HG03095 (cell line): Measurements from ENCODE around the gene SLC15A3.

Experiments
- ATAC-seq: cut with Tn5 transposase; IDR thresholded peaks from one replicate; pipeline ENCODE4 v1.9.1; 2021; ENCODE audit warnings: moderate library complexity; ENCODE audit not compliant: unreplicated experiment

The SLC15A3 gene

DNA sequence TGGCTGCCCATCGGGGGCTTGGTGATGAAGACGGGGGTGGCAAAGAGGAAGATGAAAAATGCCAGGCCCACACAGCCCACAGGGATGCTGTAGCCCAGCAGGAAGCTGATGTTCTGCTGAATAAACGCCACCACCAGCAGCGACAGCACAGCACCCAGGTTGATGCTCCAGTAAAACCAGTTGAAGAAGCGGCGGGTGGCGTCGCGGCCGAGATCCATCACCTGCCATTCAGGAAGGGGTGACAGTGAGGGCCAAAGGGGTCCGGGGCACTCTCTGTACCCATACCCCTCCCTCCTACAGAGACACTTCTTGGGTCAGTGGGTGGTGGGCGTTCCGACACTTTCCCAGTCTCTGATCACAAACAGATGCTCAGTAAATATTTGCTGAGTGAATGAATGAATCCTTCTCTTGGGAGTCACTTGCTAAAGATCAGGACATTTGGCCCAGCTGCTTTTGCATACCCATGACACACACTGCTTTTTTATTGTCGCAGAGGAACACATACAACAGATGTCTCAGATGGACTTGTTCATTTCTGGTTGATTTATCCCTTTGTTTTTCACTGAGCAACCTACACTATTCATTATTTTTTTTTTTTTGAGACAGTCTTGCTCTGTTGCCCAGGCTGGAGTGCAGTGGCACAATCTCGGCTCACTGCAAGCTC, 5.2 kb downstream of the SLC15A3 start:
- ATAC-seq, result no peak

DNA sequence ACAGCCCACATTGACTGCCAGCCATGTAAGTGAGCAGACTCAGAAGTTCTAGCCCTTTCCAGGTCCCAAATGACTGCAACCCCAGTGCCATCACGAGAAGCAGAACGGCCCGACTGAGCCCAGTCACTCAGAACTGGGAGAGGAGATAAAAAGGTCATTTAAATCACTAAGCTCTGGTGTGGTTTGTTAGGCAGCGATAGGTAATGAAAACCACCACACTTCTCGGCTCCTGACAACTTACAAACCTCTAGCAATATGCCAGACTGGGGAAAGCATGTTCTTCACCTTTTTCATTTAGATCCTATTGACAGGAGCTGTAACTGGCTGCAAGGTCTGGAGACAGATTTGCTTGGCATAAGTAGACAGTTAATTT, 6.7 kb downstream of the SLC15A3 start:
- no peak for ATAC-seq

DNA sequence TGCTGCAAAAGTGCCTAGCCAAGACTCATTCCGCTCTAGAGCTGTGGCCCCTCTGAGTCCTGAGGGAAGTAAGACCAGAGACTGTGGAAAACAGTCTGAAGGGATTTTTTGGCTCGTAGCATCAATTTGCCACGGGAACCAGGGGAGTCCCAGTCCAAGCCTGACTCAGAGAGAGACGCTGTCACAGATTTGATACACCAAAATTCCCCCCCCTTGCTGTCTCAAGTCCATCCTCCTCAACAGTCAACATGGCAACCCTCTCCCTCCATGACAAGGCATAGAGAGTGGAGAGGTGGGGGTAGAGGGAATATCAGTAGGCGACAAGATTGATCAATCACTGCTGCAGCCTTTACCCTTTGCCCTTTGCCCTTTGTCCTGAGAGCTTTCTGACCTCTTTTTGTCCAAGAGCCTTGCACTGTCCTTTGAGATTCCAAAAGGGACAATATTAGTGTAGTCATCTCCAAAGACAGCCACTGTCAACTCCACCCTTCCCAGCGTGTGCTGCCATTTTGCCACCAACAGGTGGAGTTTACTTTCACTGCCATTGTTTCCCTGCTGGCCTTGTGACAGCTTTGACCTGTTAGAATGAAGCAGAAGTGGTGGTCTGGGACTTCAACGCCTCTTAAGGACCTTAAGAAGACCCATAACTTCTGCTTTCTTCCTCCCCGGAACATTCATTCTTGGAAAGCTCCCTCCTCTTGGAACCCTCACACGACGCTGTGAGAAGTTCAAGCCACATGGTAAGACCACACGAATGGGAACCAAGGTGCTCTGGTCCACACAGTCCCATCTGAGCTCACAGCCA, 7.3 kb downstream of the SLC15A3 start:
- no peak for ATAC-seq

- ATAC-seq, result no peak
These were observed 8.9 kb downstream of the SLC15A3 start for GRCh38 chr11:60942970-60943565.

- ATAC-seq, result no peak
These were observed 9.8 kb downstream of the SLC15A3 start for GRCh38 chr11:60942219-60942618.

DNA sequence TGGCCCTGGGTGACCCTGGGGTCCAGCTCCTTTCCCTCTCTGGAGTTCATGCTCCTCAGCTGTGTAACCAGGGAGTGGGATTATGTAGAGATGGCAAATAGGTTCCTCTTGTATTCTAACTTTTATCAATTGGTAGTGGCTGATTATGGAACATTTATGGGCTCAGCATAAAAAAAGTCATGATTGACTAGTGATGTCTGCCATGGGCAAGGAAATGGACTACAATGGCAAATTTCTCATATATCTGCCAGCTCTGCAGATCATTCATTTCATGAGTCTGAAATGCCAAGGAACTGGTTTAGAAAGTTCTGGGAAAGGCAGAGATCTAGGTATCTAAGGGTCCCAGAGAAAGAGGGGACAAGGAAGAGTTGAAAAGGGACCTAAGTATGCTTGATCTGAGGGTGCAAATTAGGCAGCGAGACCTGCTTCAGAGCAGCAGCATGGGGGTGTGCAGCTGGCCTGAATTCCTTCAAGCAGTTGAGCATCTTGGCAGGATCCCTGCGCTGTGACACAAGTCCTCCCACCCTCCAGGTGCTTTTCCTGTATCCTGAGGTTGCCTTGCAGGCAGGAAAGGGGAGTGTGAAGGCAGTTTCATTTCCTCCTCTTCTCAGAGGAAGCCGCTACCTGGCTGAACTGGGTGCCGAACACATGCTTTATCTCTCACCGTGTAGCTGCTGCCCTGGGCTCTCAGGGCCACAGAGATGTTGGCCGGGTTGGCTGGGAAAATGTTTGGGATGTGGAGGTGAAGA, 10.4 kb downstream of the SLC15A3 start:
- ATAC-seq, result no peak

GRCh38 chr11:60939855-60940254, 12.1 kb downstream of the SLC15A3 start:
- no peak for ATAC-seq

DNA sequence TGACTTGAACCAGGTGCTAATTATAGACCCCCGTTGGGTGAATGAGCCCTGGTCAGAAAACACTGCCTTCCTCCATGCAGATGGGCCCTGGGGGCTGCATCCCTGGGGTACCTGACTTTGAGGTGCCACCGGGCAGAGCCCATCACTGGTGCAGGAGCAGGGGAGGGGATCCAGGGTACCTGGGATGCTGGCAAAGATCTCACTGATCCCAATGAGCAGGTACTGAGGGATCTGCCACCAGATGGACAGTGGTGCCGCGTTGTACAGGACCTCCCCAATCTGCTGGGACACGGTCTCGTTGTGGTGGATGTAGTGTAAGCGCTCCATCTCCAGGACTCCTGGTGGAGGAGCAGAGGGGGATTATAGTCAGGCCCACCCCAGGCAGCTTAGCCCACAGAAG, 12.7 kb downstream of the SLC15A3 start:
- ATAC-seq, result no peak

DNA sequence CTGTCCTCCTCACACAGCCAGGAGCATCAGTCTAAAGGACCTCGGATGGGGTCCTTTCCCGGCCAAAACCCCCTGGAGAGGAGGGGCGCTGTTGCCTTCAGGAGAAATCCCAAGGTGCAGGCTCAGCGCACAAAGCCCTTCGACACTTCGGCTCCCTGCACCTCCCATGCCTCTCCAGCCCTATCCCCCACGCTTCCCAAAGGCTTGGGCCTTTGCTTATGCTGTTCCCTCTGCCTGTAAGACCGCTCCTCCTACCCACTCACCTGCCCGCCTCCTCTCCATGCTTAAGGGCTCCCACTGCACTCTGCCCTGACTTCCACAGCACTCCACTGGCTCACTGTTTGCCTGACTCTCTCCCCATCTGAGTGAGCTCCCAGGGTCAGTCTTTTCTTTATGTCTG, 13.5 kb downstream of the SLC15A3 start:
- ATAC-seq, result no peak

DNA sequence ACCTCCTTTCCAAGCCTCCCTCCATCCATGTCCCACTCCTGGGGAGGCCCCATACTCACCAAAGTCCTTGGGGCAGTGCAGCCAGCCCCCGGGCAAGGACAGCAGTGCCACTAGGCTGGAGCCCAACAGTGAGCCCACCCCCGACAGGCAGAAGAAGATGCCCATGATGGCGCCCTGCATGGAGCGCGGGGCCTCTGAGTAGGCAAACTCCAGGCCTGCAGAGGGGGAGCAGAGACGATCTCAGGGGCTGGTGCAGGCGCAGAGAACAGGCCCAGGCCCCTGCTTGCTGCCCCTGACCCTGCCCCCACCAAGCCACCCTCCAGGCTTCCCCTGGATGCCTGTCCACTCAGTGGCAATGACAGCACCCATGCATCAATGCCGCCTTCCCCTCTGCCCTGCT, 14.2 kb downstream of the SLC15A3 start:
- no peak for ATAC-seq

- ATAC-seq, result no peak
These were observed 14.8 kb downstream of the SLC15A3 start for GRCh38 chr11:60937144-60937527.

DNA sequence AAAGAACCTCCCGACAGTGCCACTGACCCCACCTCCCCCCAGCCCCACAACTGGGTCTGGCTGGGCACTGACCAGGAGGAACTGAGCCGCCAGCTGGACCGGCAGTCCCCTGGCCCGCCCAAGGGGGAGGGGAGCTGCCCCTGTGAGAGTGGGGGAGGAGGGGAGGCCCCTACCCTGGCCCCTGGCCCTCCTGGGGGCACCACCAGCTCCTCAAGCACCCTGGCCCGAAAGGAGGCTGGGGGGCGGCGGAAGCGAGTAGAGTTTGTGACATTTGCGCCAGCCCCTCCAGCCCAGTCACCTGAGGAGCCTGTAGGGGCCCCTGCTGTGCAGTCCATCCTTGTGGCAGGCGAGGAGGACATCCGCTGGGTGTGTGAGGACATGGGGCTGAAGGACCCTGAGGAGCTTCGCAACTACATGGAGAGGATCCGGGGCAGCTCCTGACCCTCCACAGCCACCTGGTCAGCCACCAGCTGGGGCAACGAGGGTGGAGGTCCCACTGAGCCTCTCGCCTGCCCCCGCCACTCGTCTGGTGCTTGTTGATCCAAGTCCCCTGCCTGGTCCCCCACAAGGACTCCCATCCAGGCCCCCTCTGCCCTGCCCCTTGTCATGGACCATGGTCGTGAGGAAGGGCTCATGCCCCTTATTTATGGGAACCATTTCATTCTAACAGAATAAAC, 15.4 kb downstream of the SLC15A3 start:
- ATAC-seq, result no peak

DNA sequence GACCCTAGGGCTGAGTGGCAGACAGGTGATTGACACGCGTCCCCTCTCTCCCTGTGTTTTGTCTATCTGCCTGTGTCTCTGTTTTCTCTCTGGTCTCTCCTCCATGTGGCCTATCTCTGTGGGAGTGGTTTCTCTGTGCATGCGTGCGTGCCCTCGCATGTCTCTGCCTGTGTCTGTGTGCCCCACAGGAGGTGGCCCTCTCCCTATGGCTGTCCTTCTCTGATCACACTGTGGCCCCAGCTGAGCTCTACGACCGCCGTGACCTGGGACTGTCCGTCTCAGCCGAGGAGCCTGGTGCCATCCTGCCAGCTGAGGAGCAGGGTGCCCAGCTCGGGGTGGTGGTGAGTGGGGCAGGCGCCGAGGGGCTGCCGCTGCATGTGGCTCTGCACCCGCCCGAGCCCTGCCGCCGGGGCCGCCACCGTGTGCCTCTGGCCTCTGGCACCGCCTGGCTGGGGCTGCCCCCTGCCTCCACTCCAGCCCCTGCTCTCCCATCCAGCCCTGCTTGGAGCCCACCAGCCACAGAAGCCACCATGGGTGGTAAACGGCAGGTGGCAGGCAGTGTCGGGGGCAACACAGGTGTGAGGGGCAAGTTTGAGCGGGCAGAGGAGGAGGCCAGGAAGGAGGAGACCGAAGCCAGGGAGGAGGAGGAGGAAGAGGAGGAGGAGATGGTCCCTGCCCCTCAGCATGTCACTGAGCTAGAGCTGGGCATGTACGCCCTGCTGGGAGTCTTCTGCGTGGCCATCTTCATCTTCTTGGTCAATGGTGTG, 16.1 kb downstream of the SLC15A3 start:
- no peak for ATAC-seq

- ATAC-seq, result no peak
These were observed 17.0 kb downstream of the SLC15A3 start for GRCh38 chr11:60934790-60935605.

GRCh38 chr11:60934124-60934789, 17.7 kb downstream of the SLC15A3 start:
- no peak for ATAC-seq

GRCh38 chr11:60933416-60934123, 18.4 kb downstream of the SLC15A3 start:
- ATAC-seq, result no peak

GRCh38 chr11:60932605-60933356, 19.2 kb downstream of the SLC15A3 start:
- ATAC-seq, result no peak

- no peak for ATAC-seq
These were observed 20.1 kb downstream of the SLC15A3 start for GRCh38 chr11:60931917-60932316.
